Coronary artery (tissue), 2 donors: ENCODE results near the gene TPM1.

ENCODE experiments used
- DNase-seq: peaks from one replicate; pipeline ENCODE4 v3.0.0-alpha.2; 2017; ENCODE audit warnings: low spot score
- H3K27ac ChIP-seq, 2 donors: fragments of 200-600 bp; sonication (generic); one replicate each; pipeline ENCODE4 v1.5.1; 2016 to 2019
- H3K4me3 ChIP-seq: fragments of 200-600 bp; sonication (generic); 2 replicates; pipeline ENCODE4 v1.5.1; 2016; ENCODE audit warnings: mild to moderate bottlenecking, moderate library complexity
- TF ChIP-seq, protein P1 (sequence below): fragments of 200-600 bp; sonication (generic); IDR thresholded peaks from one replicate; pipeline ENCODE4 v1.5.1; 2019; ENCODE audit warnings: antibody characterized with exemption

The TPM1 gene

DNA sequence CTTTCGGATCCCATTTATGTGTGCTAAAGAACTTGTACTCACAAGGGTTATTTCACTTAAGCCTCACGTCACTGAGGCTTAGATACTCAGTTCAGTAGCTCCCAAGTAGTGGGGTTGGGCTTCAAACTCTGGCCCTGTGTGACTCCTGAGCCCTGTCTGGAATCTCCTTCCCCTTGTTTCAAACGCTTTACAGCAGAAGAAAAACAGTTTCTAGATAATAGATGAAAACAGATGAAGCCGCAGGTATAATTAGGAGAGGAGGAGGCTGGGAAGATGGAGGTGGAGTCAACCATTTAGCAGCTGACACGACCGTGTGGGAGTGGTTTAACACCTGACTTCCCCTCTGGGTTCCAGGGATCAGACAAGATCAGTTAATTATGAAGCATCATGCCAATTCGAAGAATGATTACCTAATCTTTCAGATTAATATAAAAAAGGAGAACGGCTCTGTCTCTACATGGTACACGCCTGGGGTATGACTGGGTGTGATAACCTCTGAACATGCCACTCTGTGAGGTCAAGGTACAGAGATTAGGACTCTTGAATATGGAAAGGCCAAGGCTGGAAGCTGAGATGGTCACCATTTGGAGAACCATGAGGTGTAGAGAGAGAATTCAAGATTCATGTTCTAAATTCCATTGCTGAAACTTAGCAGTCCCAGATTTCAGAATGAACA lies 31.1 kb downstream of the TPM1 start:
- Histone ChIP-seq H3K4me3 (no peak overlapping the region), H3K27ac (peak overlapping the region in 1 of 2 donors; percentile 51)
- DNase-seq = no peak
- TF ChIP-seq, protein P1, sequence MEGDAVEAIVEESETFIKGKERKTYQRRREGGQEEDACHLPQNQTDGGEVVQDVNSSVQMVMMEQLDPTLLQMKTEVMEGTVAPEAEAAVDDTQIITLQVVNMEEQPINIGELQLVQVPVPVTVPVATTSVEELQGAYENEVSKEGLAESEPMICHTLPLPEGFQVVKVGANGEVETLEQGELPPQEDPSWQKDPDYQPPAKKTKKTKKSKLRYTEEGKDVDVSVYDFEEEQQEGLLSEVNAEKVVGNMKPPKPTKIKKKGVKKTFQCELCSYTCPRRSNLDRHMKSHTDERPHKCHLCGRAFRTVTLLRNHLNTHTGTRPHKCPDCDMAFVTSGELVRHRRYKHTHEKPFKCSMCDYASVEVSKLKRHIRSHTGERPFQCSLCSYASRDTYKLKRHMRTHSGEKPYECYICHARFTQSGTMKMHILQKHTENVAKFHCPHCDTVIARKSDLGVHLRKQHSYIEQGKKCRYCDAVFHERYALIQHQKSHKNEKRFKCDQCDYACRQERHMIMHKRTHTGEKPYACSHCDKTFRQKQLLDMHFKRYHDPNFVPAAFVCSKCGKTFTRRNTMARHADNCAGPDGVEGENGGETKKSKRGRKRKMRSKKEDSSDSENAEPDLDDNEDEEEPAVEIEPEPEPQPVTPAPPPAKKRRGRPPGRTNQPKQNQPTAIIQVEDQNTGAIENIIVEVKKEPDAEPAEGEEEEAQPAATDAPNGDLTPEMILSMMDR = no peak

DNA sequence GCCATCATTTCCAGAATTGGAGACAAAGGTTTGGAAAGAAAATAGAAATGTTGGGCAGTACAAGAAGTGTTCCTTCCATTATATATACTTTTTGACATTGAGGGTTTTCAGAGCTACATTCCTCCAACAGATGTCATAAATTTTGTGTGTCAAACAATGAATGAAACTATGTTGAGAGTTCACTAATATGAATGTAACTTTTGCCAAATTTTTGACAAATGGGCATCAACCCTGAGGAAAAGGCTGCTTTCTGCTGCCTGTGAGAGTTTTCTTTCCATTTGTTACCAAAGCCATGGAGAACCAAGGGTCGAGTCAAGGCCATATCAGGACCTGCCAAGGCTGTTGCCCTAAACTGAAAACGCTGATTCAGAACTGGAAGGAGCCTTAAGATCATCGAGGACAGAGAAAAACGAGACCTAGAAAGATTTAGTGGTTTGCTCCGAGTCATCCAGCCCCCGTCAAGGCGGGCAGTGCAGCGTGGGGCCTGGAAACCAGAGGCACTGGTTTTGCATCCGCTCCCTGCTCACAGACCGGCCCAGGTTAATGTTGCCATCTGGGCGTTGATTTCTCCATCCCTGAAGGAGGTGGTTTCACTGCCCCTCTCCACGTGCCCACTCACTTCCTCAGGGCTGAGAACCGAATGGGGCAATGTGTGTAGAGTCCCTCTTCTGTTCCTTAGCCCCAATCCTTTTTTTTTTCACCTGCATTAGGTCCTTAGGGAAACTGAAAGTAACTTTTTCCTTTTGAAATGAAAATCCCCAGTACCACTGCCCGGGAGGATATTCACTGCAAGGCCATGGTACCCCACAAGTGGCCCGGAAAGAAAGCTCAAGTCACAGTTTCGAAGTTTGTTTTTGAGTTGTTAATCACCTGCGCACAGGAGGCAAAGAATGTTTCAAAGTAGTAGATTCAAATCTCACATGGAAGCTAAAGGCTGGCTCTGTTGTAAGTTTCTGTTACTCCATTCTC lies 32.8 kb downstream of the TPM1 start:
- no peak for DNase-seq
- peak overlapping the region; percentile 2 for H3K4me3 ChIP-seq
- H3K27ac ChIP-seq = peak overlapping the region; percentile 4 to 10
- TF ChIP-seq, protein P1 = no peak

DNA sequence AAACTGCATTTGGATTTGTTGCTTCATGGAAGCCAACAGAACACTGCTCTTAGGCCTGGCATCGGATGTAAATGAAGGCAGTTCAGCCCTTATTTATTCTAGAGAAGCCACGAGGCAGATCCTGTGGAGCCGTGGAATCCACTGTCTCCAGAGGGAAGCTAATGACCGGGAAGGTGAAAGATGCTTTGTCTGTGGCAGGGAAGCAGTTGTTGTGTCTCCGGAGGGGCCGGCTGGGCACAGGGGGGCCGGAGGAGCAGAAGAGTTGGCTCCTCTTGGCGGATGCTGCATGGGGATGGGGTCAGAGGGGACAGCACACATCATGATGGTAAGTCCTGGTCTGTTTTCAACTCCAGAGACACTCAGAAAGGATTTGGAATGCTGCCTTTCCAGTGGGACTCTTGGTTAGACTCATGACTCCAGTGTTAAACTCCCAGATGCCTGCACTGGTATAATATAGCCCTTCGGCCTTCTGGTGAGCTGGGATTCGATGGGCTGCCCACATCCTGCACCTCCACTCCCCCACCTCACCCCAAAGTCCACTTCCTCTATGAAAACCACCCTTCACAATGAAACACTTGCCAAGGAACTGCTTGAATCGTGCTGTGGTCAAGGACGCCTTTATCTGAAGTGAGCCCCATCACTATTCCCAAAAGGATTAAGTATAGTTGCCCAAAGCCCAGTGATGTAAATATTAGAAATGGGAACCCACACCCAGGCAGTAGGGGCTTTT lies 33.6 kb downstream of the TPM1 start:
- DNase-seq = no peak
- Histone ChIP-seq H3K27ac (peak overlapping the region in 1 of 2 donors; percentile 10), H3K4me3 (peak overlapping the region; percentile 2)
- TF ChIP-seq, protein P1 = no peak

DNA sequence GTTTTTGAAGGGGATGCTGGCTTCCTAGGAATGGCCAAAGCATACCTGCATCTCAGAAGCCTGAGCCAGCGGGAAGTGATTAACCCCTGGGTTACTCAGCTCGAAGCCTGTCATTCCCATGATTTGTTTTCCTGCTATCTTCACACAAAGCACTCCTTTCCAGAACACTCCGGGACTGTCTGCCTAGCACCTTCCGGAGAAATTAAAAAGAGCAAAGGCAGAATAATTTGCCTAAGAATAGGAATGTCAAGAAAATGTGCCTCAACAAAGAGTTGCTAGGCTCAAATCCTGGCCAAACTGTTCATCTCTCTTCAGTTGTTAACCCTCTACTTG lies 34.1 kb downstream of the TPM1 start:
- Histone ChIP-seq H3K27ac (no peak overlapping the region), H3K4me3 (no peak overlapping the region)
- TF ChIP-seq, protein P1 = no peak
- no peak for DNase-seq

DNA sequence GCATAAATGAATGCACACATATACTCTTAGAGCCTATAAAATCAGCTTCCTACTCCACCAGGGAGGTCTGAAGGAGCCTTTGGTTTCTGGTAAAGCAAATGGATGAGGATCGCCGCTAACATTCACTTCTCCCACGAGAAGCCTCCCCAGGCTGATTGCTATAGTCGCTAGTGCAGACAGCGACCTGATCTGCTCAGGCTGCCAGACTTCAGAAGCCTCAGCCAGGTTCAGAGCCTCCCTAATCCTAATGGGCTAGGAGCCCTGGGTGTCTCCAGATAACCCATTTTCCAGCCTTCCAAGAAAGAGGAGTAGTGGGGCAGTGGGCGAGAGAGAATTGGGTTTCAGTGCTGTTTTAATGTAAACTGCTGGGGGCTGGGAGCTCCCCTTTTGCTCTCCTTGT lies 35.4 kb downstream of the TPM1 start:
- DNase-seq = no peak
- no peak overlapping the region for H3K4me3 ChIP-seq
- H3K27ac ChIP-seq = no peak overlapping the region
- TF ChIP-seq, protein P1 = no peak

DNA sequence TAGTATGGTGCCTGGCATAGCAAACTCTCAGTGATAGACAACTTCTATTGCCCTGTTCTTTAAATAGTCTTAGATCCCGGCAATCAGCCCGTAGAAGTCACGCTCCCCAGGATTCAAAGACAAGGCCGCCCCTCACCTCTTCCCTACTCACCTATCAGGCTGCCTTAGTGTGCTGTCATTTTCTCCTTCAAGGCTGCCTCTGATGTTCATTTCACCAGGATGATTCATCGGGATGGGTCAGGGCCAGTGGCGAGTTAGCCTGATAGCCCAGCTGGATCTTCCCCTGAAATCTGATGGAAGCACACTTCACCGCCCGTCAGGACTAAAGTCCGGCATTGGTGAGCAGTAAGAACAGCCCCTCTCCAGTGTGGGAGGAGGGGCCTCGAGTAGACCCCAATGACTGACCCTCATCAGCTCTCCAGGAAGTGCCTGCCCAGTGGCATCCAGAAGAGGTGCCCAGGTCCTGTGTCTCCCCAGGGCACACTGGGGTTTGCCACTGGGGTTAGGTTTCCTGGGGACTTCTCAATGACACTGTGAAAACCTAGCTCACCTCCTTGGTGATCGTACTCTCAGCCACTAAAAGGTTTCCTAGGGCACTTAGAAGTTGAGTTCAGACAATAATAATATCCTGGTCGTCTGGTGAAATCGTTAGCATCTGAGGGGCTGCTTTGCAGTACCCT lies 37.5 kb downstream of the TPM1 start:
- TF ChIP-seq, protein P1 = no peak
- H3K4me3 ChIP-seq = no peak overlapping the region
- no peak overlapping the region for H3K27ac ChIP-seq
- DNase-seq = no peak
